ENCODE data around the gene CD163L1.

- no peak for TF ChIP-seq CTCF (IDR thresholded peaks at IDR 0.05)
- no peak for TF ChIP-seq POLR2AphosphoS5 (IDR thresholded peaks at IDR 0.05)
- no peak for TF ChIP-seq POLR2A (IDR thresholded peaks at IDR 0.05)
- no peak for TF ChIP-seq EP300 (IDR thresholded peaks at IDR 0.05)
These were observed 11.8 kb downstream of the CD163L1 start for GRCh38 chr12:7431993-7432685.

Data from stomach (tissue), 4 donors.